GM21381 (cell line): ENCODE measurements around the gene KRTAP12-1.

ENCODE experiments used
- ATAC-seq: cut with Tn5 transposase; IDR thresholded peaks from one replicate; pipeline ENCODE4 v1.9.1; 2021; ENCODE audit warnings: mild to moderate bottlenecking, moderate library complexity; ENCODE audit not compliant: unreplicated experiment

Gene KRTAP12-1

GRCh38 chr21:44681861-44682579, at the start of gene KRTAP12-1:
TSS of gene KRTAP12-1 (minus strand) at chr21:44682163. CDS start at chr21:44682123, 40 bp downstream.
- no peak for ATAC-seq

- ATAC-seq = no peak
Measured at GRCh38 chr21:44730951-44731579, 49.1 kb upstream of the KRTAP12-1 start.

GRCh38 chr21:44730028-44730395, 48.0 kb upstream of the KRTAP12-1 start:
- no peak for ATAC-seq

- no peak for ATAC-seq
Measured at GRCh38 chr21:44729336-44730027, 47.5 kb upstream of the KRTAP12-1 start.

GRCh38 chr21:44728716-44729115, 46.8 kb upstream of the KRTAP12-1 start:
- ATAC-seq = no peak

- ATAC-seq = no peak
Measured at GRCh38 chr21:44727757-44728156, 45.8 kb upstream of the KRTAP12-1 start.

- ATAC-seq = no peak
Measured at GRCh38 chr21:44727321-44727720, 45.4 kb upstream of the KRTAP12-1 start.

- no peak for ATAC-seq
Measured at GRCh38 chr21:44726826-44727225, 44.9 kb upstream of the KRTAP12-1 start.

- no peak for ATAC-seq
Measured at GRCh38 chr21:44724926-44725325, 43.0 kb upstream of the KRTAP12-1 start.

- ATAC-seq = no peak
Measured at GRCh38 chr21:44724196-44724595, 42.2 kb upstream of the KRTAP12-1 start.

GRCh38 chr21:44723177-44724131, 41.5 kb upstream of the KRTAP12-1 start:
- ATAC-seq = no peak

- ATAC-seq = no peak
Measured at GRCh38 chr21:44722731-44723130, 40.8 kb upstream of the KRTAP12-1 start.

GRCh38 chr21:44720170-44720569, 38.2 kb upstream of the KRTAP12-1 start:
- ATAC-seq = no peak

GRCh38 chr21:44718571-44718970, 36.6 kb upstream of the KRTAP12-1 start:
- ATAC-seq = no peak

GRCh38 chr21:44718093-44718492, 36.1 kb upstream of the KRTAP12-1 start:
- no peak for ATAC-seq

- ATAC-seq = no peak
Measured at GRCh38 chr21:44716984-44717383, 35.0 kb upstream of the KRTAP12-1 start.

GRCh38 chr21:44714905-44715304, 32.9 kb upstream of the KRTAP12-1 start:
- no peak for ATAC-seq

GRCh38 chr21:44713846-44714245, 31.9 kb upstream of the KRTAP12-1 start:
- ATAC-seq = no peak

GRCh38 chr21:44713130-44713529, 31.2 kb upstream of the KRTAP12-1 start:
- no peak for ATAC-seq

GRCh38 chr21:44712203-44713028, 30.5 kb upstream of the KRTAP12-1 start:
- no peak for ATAC-seq
